ENCODE data around the gene FAM181A. TPM values are rescaled to one million over a fixed set of nuclear protein-coding genes. Genes with fewer than 3 reads are reported as not detected.

FAM181A gene
- polyA plus RNA-seq, 1 donor (not counting 4 experiments of a cell fraction or from before 2014, with no cell fraction given), result 0.04 TPM

GRCh38 chr14:93953739-93954515 lies 26.8 kb downstream of the FAM181A start:
- Histone ChIP-seq H3K79me2 (ENCODE audit: control insufficient read depth, insufficient read depth, low read length) (no peaks in the 10 kb centered on the region), H3K9me1 (ENCODE audit: control insufficient read depth, extremely low read depth, insufficient read depth, low read length) (no peaks in the 10 kb centered on the region), H3K9ac (ENCODE audit: control insufficient read depth, extremely low read depth, insufficient read depth, low read length) (no peak overlapping the region), H3K27ac (ENCODE audit: control insufficient read depth, insufficient read depth, low read length) (no peak overlapping the region), H4K20me1 (ENCODE audit: control insufficient read depth, extremely low read depth, insufficient read depth, low read length) (no peaks in the 10 kb centered on the region), H3K4me3 (ENCODE audit: control insufficient read depth in 2 of 3, extremely low read depth in 1 of 3, insufficient read depth in 2 of 3, low read depth in 1 of 3, low read length in 3 of 3) (no peak overlapping the region), H3K9me3 (ENCODE audit: control insufficient read depth, low read depth, low read length) (no peaks in the 10 kb centered on the region), H2AFZ (ENCODE audit: control insufficient read depth, low read length) (no peak overlapping the region), H3K4me2 (ENCODE audit: control insufficient read depth, extremely low read depth, insufficient read depth, low read depth, low read length) (no peak overlapping the region), H3K27me3 (ENCODE audit: control insufficient read depth, extremely low read depth, insufficient read depth, low read length) (no peaks in the 10 kb centered on the region), H3K4me1 (ENCODE audit: control insufficient read depth, extremely low read depth, insufficient read depth, low read length) (peaks cover 2% of the 10 kb centered on the region), H3K36me3 (ENCODE audit: control insufficient read depth in 2 of 2, extremely low read depth in 1 of 2, insufficient read depth in 2 of 2, low read length in 2 of 2) (no peaks in the 10 kb centered on the region)
- dilution Hi-C loops (cut with MboI; ENCODE audit: extremely low pct_ligation_motif_present, low sequenced_read_pairs), result no loop called here
- TF ChIP-seq EZH2 (IDR thresholded peaks at IDR 0.05; ENCODE audit: low read length), result no peak
- no peak for TF ChIP-seq CTCF (optimal IDR thresholded peaks at IDR 0.05 in 1 of 3, IDR thresholded peaks at IDR 0.05 in 1 of 3, conservative IDR thresholded peaks at IDR 0.05 in 1 of 3; ENCODE audit: extremely low read depth in 1 of 3, insufficient read depth in 2 of 3, low read length in 3 of 3)
- DNase-seq (ENCODE audit: low read depth, low spot score) (no peak), FAIRE-seq (no peak)

- Histone ChIP-seq H2AFZ (ENCODE audit: control insufficient read depth, low read length) (no peak overlapping the region), H3K27me3 (ENCODE audit: control insufficient read depth, extremely low read depth, insufficient read depth, low read length) (no peaks in the 10 kb centered on the region), H3K9me1 (ENCODE audit: control insufficient read depth, extremely low read depth, insufficient read depth, low read length) (no peaks in the 10 kb centered on the region), H4K20me1 (ENCODE audit: control insufficient read depth, extremely low read depth, insufficient read depth, low read length) (no peaks in the 10 kb centered on the region), H3K27ac (ENCODE audit: control insufficient read depth, insufficient read depth, low read length) (no peak overlapping the region), H3K79me2 (ENCODE audit: control insufficient read depth, insufficient read depth, low read length) (no peaks in the 10 kb centered on the region), H3K4me2 (ENCODE audit: control insufficient read depth, extremely low read depth, insufficient read depth, low read depth, low read length) (no peak overlapping the region), H3K4me3 (ENCODE audit: control insufficient read depth in 2 of 3, extremely low read depth in 1 of 3, insufficient read depth in 2 of 3, low read depth in 1 of 3, low read length in 3 of 3) (no peak overlapping the region), H3K9ac (ENCODE audit: control insufficient read depth, extremely low read depth, insufficient read depth, low read length) (no peak overlapping the region), H3K36me3 (ENCODE audit: control insufficient read depth in 2 of 2, extremely low read depth in 1 of 2, insufficient read depth in 2 of 2, low read length in 2 of 2) (no peaks in the 10 kb centered on the region), H3K9me3 (ENCODE audit: control insufficient read depth, low read depth, low read length) (no peaks in the 10 kb centered on the region), H3K4me1 (ENCODE audit: control insufficient read depth, extremely low read depth, insufficient read depth, low read length) (peaks cover 6% of the 10 kb centered on the region)
- DNase-seq (ENCODE audit: low read depth, low spot score), result no peak
- TF ChIP-seq CTCF (optimal IDR thresholded peaks at IDR 0.05 in 1 of 3, IDR thresholded peaks at IDR 0.05 in 1 of 3, conservative IDR thresholded peaks at IDR 0.05 in 1 of 3; ENCODE audit: extremely low read depth in 1 of 3, insufficient read depth in 2 of 3, low read length in 3 of 3) (no peak), EZH2 (IDR thresholded peaks at IDR 0.05; ENCODE audit: low read length) (no peak)
- dilution Hi-C loops (cut with MboI; ENCODE audit: extremely low pct_ligation_motif_present, low sequenced_read_pairs), result no loop called here
- no peak for FAIRE-seq
Measured at GRCh38 chr14:93954516-93954830, 27.3 kb downstream of the FAM181A start.

Data from keratinocyte (primary cell).